Hematopoietic multipotent progenitor cell treated with erythropoietin and hydrocortisone succinate and interleukin-3 and kit ligand, for 4 days (in vitro differentiated cells): ENCODE results near the gene EHMT1.
"Not testable (repeated sequence)": the region's sequence is repeated elsewhere in the genome, so short reads cannot be mapped to it uniquely, and the experiment has no call there.

Experiments
- DNase-seq: peaks from one replicate; pipeline ENCODE4 v3.0.0-alpha.2; 2015

The EHMT1 gene

GRCh38 chr9:137764171-137764671 is 145.4 kb downstream of the EHMT1 start:
- DNase-seq, result no peak

- DNase-seq, result no peak
These were observed 146.2 kb downstream of the EHMT1 start for GRCh38 chr9:137764981-137765380.

- no peak for DNase-seq
These were observed 146.7 kb downstream of the EHMT1 start for GRCh38 chr9:137765536-137765935.

GRCh38 chr9:137771580-137771979 is 152.8 kb downstream of the EHMT1 start:
- DNase-seq, result no peak

GRCh38 chr9:137772281-137772873 is 153.6 kb downstream of the EHMT1 start:
- no peak for DNase-seq

GRCh38 chr9:137774775-137775386 is 156.1 kb downstream of the EHMT1 start:
- no peak for DNase-seq

GRCh38 chr9:137776306-137776995 is 157.6 kb downstream of the EHMT1 start:
- DNase-seq, result no peak

DNA sequence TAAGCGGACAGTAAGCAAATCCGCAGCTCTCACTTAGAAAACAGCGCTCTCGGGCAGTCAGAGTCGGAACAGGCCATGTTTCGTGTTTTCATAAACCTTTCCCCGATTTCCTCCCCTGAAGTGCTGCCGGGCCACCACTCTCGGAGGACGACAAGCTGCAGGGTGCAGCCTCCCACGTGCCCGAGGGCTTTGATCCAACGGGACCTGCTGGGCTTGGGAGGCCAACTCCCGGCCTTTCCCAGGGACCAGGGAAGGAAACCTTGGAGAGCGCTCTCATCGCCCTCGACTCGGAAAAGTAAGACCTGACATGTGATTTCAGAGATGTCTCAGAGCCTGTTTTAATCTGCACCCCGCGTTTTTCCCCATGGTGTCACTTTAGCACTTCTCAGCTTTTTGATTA is 159.0 kb downstream of the EHMT1 start:
- DNase-seq, result no peak

DNA sequence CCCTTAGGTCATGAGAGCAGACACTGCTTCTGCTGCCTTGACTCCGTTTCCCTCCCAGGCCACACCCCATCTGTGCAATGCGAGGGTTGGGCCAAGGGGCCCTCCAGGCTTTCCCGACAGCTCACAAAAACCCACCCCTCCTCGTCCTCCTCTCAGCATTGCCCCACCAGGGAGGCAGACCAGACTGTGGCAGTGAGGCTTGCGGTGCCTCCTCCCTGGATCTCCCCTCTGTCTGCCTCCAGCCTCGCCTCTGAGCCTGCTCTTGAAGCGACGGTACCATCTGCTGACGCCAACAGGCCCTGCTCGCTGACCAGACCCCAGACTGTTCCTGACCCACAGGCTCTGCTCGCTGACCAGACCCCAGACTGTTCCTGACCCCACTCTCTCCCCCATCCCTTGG is 159.5 kb downstream of the EHMT1 start:
- DNase-seq, result no peak

GRCh38 chr9:137778914-137779313 is 160.1 kb downstream of the EHMT1 start:
- DNase-seq, result no peak

DNA sequence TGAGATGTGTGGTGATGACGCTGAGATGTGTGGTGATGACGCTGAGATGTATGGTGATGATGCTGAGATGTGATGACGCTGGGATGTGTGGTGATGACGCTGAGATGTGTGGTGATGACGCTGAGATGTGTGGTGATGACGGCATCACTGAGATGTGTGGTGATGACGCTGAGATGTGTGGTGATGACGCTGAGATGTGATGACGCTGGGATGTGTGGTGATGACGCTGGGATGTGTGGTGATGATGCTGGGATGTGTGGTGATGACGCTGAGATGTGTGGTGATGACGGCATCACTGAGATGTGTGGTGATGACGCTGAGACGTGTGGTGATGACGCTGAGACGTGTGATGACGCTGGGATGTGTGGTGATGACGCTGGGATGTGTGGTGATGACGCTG is 161.2 kb downstream of the EHMT1 start:
- not testable (repeated sequence) for DNase-seq

GRCh38 chr9:137781906-137782585 is 163.2 kb downstream of the EHMT1 start:
- no peak for DNase-seq

GRCh38 chr9:137783521-137783920 is 164.7 kb downstream of the EHMT1 start:
- no peak for DNase-seq

- no peak for DNase-seq
These were observed 165.2 kb downstream of the EHMT1 start for GRCh38 chr9:137784046-137784445.

DNA sequence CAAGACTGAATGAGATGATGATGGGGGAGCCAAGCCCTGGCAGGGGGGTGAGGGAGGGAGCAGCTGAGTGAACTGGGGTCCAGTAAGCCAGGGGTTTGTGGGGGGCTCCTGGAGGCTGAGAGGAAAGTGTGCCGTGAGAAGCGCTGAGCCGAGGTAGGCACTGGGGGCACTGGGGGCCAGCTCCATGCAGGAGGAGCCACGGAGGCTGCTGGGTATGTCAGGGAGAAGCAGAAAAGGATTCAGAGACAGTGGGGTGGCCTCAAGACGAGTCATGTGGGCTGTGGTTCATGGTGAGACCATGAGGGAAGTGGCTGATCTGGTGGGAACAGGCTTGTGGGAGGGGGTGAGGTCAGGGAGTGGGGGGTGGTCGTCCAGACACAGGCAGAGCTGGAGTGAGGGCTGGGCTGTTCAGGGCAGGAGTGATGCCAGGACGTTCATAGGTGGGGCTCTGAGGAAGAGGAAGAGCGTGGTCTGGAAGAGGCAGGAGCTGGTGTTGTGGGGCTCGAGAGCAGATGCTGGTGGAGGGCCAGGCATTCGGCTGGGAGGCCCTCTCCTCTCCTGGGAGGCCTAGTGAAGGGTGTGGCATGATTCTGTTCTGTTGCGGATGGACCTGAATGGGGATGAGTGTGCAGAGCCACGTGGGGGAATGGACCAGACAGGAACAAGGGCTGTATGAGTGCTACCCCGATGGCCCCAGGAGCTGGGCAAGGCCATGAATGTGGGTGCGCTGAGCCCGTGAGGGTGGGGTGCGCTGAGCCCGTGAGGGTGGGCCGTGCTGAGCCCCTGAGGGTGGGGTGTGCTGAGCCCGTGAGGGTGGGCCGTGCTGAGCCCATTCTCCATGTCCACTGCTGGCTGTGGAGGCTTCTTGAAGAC is 166.1 kb downstream of the EHMT1 start:
- no peak for DNase-seq

DNA sequence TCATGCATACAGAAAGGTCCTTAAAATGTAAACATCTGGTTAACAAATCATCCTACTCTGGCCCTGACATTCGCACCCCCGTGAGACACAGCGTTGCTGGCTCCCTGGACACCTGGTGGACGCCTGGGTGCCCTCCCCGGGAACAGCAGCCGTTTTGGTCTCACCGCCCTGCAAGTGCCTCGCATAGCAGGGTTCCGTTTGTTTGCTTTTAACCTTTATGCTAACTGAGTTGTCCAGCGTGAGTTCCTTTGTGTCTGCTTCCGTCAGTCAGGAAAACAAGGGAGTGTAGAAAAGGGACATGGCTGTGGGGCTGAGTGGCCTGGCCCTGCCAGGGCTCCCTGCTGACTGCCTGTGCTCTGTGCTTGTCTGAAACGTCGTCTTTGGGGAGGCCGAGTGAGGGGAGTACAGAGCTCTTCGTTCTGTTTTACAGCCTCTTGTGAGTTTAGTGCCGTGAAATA is 166.9 kb downstream of the EHMT1 start:
- no peak for DNase-seq

DNA sequence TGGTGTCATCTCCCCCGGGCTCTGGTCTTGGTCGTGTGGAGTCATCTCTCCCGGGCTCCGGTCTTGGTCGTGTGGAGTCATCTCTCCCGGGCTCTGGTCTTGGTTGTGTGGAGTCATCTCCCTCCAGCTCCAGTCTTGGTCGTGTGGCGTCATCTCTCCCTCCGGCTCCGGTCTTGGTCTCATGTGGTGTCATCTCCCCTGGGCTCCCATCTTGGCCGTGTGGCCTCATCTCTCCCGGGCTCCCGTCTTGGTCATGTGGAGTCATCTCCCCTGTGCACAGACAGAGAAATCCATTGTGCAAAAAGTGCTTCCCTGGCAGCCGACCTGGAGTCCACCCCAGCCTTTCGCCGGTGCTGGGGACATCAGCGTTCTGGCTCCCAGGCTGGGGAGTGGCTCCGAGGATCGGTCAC is 167.7 kb downstream of the EHMT1 start:
- no peak for DNase-seq

- peak; percentile 51 for DNase-seq
These were observed 168.6 kb downstream of the EHMT1 start for GRCh38 chr9:137787381-137787780.

DNA sequence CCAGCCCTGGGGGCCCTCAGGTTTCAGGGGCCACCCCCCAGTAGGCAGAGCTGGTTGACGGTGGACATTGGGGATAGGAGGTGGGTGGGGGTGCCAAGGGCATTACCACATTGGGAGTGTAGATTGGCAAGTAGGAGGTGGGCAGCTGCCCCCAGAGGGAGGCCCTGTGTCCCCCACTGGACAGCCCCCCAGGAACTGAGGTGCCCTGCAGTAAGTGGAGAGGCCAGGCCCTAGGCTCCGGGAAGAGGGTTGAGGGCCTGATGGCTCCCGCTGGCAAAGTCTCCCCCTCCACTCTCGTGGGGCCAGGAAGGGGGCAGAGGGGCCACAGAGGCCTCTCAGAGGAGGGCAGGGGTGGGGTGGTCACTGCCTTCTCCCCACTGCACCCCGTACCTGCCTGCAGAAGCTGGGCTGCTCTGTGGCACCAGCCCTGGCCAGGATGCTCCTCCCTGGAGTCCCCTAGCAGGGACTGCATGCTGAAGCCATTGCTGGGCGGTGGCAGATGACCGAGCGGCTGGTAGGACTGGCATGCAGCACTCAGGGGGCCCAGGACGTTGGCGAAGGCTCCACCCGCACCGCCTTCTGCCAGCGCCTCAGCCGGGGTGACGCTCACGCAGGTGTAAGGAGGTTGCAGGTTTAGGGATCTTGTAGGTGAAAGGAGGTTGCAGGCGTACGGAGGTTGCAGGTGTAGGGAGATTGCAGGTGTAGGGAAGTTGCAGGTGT is 169.1 kb downstream of the EHMT1 start:
- DNase-seq, result no peak

DNA sequence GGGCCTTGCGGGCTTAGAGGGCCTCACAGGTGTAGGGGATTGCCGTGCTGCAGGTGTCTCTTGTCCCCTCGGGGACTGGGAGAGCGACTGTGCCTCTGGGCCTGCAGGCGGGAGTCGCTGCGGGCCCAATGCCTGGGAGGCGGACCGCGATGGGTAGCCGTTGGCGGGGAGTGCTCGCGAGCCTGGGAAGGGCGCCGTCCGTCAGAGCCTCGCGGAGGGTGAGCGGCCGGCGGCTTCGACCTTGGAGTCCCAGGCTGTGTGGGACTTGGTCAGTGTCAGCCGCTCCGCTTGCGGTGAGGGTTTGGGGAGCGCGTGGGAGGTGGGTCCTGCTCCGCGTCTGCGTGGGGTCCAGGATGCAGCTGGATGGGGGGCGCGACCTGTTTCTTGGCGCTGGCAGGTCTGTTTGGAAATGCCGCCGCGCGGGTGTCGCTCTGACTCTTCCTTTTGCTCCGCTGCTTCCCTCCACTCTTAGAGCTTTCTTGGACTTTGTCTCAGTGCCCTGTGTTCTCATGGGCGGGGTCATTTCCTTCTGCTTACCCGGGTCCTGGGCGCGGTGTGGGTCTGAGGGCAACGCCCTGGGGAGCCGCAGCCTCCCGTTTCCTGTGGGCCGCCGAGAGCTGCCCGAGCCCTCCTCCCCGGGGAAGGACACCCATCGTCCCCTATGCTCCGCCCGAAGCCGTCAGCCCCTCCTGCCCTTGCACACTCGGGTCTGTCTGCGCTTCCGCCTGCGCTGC is 169.9 kb downstream of the EHMT1 start:
- peak; percentile 85 for DNase-seq

DNA sequence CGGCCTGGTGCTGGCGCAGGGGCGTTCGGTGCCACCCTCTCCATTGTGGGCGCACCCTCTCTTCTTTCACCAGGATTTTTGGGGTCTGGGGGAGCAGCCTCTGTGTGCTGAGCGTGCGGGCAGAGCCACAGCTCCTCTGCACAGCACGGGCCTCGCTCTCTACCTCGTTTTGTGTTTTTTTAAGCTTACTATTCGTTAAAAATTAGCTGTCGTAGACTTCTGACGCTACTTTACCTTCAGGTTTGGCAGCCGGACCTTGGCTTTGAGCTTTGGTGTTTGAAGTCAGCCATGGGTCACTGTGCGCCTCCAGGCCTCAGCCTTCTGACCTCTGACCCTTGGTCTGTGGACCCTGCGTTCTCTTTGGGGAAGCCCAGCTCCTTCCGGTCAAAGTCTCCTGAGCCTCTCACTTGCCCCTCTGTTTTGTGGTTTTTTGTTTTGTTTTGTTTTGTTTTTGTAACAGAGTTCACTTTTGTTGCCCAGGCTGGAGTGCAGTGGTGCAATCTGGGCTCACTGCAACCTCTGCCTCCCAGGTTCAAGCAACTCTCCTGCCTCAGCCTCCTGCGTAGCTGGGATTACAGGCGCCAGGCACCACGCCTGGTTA is 170.6 kb downstream of the EHMT1 start:
- no peak for DNase-seq
